Right lobe of liver (tissue), 4 donors: ENCODE results near the gene PYGB.

Experiments
- CTCF ChIP-seq, 4 donors: fragments of 200-600 bp in 3 of 4; fragments of 450-650 bp in 1 of 4; IDR thresholded peaks; one replicate each; pipeline versions ENCODE4 v1.5.1 to v1.8.0; 2016 to 2022; ENCODE audit warnings: antibody characterized with exemption in 4 of 4, mild to moderate bottlenecking in 2 of 4
- POLR2A ChIP-seq: fragments of 450-650 bp; IDR thresholded peaks from one replicate; pipeline ENCODE4 v1.6.1; 2017; ENCODE audit warnings: antibody characterized with exemption, mild to moderate bottlenecking
- donor health status: DM: no; HTN: no; CAD: no.
- donor health status: DM: no; HTN: no; CAD: no.
- donor health status: DM: no; HTN: yes; CAD: no.

- TF ChIP-seq CTCF (IDR thresholded peaks at IDR 0.05) = no peak
- no peak for TF ChIP-seq POLR2A
Observed at GRCh38 chr20:25242231-25242630, 5.7 kb upstream of the PYGB start.
